Measurements from ENCODE around the gene PLD1. TPM values are rescaled to one million over a fixed set of nuclear protein-coding genes. Genes with fewer than 3 reads are reported as not detected.

Gene PLD1
- total RNA-seq, 1 donor: 18.1 TPM

- Histone ChIP-seq H3K27me3 (ENCODE audit: insufficient read depth, low read length) (no peaks in the 10 kb centered on the region), H3K27ac (ENCODE audit: low read depth, low read length) (no peak overlapping the region), H3K79me2 (ENCODE audit: insufficient read depth, low read length) (no peaks in the 10 kb centered on the region), H3K36me3 (ENCODE audit: insufficient read depth, low read length) (no peaks in the 10 kb centered on the region), H4K20me1 (ENCODE audit: insufficient read depth, low read length) (no peaks in the 10 kb centered on the region), H2AFZ (ENCODE audit: low read length) (no peak overlapping the region), H3K4me2 (ENCODE audit: insufficient read depth, low read length) (no peak overlapping the region), H3K4me1 (ENCODE audit: insufficient read depth, low read length) (peaks cover under 1% of the 10 kb centered on the region), H3K9me3 (ENCODE audit: low read depth, low read length) (no peaks in the 10 kb centered on the region), H3K4me3 (ENCODE audit: insufficient read depth, low read length) (no peak overlapping the region)
- TF ChIP-seq CTCF (IDR thresholded peaks at IDR 0.05; ENCODE audit: extremely low read depth, low read depth, low read length): no peak
- no peak for DNase-seq (ENCODE audit: insufficient read length, low spot score, missing footprints)
These were observed 66.7 kb downstream of the PLD1 start for GRCh38 chr3:171743327-171744157.

DNA sequence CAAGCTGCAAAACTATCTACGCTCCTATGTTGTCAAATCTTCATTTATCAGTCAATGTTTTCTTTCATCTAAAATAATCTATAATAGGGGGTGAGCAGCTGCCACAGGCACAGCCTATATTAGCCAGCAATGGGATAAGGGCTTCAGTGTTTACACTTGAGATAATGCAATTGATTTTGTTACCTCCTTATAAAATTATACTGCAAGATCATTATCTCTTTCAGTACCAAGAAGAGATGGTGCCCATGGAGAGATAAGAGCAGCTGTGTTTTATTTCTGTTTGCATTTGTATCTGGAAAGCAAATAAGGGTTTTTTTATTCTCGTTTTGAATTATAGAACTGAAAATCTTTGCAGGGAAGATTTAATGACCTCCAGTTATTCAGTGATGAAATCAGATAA, 68.9 kb downstream of the PLD1 start:
- no peak overlapping the region for H3K4me3 ChIP-seq (ENCODE audit: insufficient read depth, low read length)
- no peaks in the 10 kb centered on the region for H3K79me2 ChIP-seq (ENCODE audit: insufficient read depth, low read length)
- no peaks in the 10 kb centered on the region for H4K20me1 ChIP-seq (ENCODE audit: insufficient read depth, low read length)
- no peaks in the 10 kb centered on the region for H3K9me3 ChIP-seq (ENCODE audit: low read depth, low read length)
- no peak for DNase-seq (ENCODE audit: insufficient read length, low spot score, missing footprints)
- H3K4me1 ChIP-seq (ENCODE audit: insufficient read depth, low read length): no peaks in the 10 kb centered on the region
- TF ChIP-seq CTCF (IDR thresholded peaks at IDR 0.05; ENCODE audit: extremely low read depth, low read depth, low read length): no peak
- H3K4me2 ChIP-seq (ENCODE audit: insufficient read depth, low read length): no peak overlapping the region
- no peak overlapping the region for H2AFZ ChIP-seq (ENCODE audit: low read length)
- no peaks in the 10 kb centered on the region for H3K27me3 ChIP-seq (ENCODE audit: insufficient read depth, low read length)
- no peak overlapping the region for H3K27ac ChIP-seq (ENCODE audit: low read depth, low read length)
- no peaks in the 10 kb centered on the region for H3K36me3 ChIP-seq (ENCODE audit: insufficient read depth, low read length)

- Histone ChIP-seq H3K4me2 (ENCODE audit: insufficient read depth, low read length) (no peak overlapping the region), H3K27me3 (ENCODE audit: insufficient read depth, low read length) (no peaks in the 10 kb centered on the region), H3K9me3 (ENCODE audit: low read depth, low read length) (no peaks in the 10 kb centered on the region), H3K4me1 (ENCODE audit: insufficient read depth, low read length) (no peaks in the 10 kb centered on the region), H3K36me3 (ENCODE audit: insufficient read depth, low read length) (no peaks in the 10 kb centered on the region), H2AFZ (ENCODE audit: low read length) (no peak overlapping the region), H3K27ac (ENCODE audit: low read depth, low read length) (no peak overlapping the region), H3K4me3 (ENCODE audit: insufficient read depth, low read length) (no peak overlapping the region), H3K79me2 (ENCODE audit: insufficient read depth, low read length) (no peaks in the 10 kb centered on the region), H4K20me1 (ENCODE audit: insufficient read depth, low read length) (no peaks in the 10 kb centered on the region)
- TF ChIP-seq CTCF (IDR thresholded peaks at IDR 0.05; ENCODE audit: extremely low read depth, low read depth, low read length): no peak
- no peak for DNase-seq (ENCODE audit: insufficient read length, low spot score, missing footprints)
These were observed 73.7 kb downstream of the PLD1 start for GRCh38 chr3:171736556-171736955.

- H3K27me3 ChIP-seq (ENCODE audit: insufficient read depth, low read length): no peaks in the 10 kb centered on the region
- H3K27ac ChIP-seq (ENCODE audit: low read depth, low read length): no peak overlapping the region
- no peaks in the 10 kb centered on the region for H3K36me3 ChIP-seq (ENCODE audit: insufficient read depth, low read length)
- no peak for TF ChIP-seq CTCF (IDR thresholded peaks at IDR 0.05; ENCODE audit: extremely low read depth, low read depth, low read length)
- no peak overlapping the region for H3K4me3 ChIP-seq (ENCODE audit: insufficient read depth, low read length)
- H4K20me1 ChIP-seq (ENCODE audit: insufficient read depth, low read length): no peaks in the 10 kb centered on the region
- no peaks in the 10 kb centered on the region for H3K4me1 ChIP-seq (ENCODE audit: insufficient read depth, low read length)
- no peak overlapping the region for H3K4me2 ChIP-seq (ENCODE audit: insufficient read depth, low read length)
- no peak overlapping the region for H2AFZ ChIP-seq (ENCODE audit: low read length)
- no peaks in the 10 kb centered on the region for H3K79me2 ChIP-seq (ENCODE audit: insufficient read depth, low read length)
- DNase-seq (ENCODE audit: insufficient read length, low spot score, missing footprints): no peak
- H3K9me3 ChIP-seq (ENCODE audit: low read depth, low read length): no peaks in the 10 kb centered on the region
These were observed 76.7 kb downstream of the PLD1 start for GRCh38 chr3:171733561-171733960.

All from osteoblast (primary cell).